Stimulated activated CD4-positive, alpha-beta T cell treated with anti-CD3 and anti-CD28 coated beads, Interleukin-12 subunit alpha, Interleukin-12 subunit beta, amount 100 ng/mL, for 24 hours (primary cell): ENCODE measurements around the gene RBCK1.
A peak's percentile ranks its signal among the peaks of the same experiment; 100 is the strongest.

Source experiments
- DNase-seq, 2 experiments: peaks; one replicate each; pipeline ENCODE4 v3.0.0-alpha.2; 2020; ENCODE audit warnings: low read depth in 2 of 2

The RBCK1 gene

GRCh38 chr20:399182-399707, 8.9 kb upstream of the RBCK1 start:
- DNase-seq, result no peak

- DNase-seq, result no peak
These were observed 8.0 kb upstream of the RBCK1 start for GRCh38 chr20:400128-400453.

GRCh38 chr20:400454-401275, 7.4 kb upstream of the RBCK1 start:
- no peak for DNase-seq

GRCh38 chr20:401682-402495, 6.2 kb upstream of the RBCK1 start:
- DNase-seq, result no peak

- DNase-seq, result no peak
These were observed 5.6 kb upstream of the RBCK1 start for GRCh38 chr20:402496-402885.

- no peak for DNase-seq
These were observed 5.1 kb upstream of the RBCK1 start for GRCh38 chr20:402898-403581.

- DNase-seq, result no peak
These were observed 4.5 kb upstream of the RBCK1 start for GRCh38 chr20:403582-403957.

GRCh38 chr20:404088-404487, 4.0 kb upstream of the RBCK1 start:
- DNase-seq, result no peak

GRCh38 chr20:406200-407132, 1.6 kb upstream of the RBCK1 start:
- no peak for DNase-seq

- peak; percentile 49 to 59 for DNase-seq
These were observed 756 bp upstream of the RBCK1 start for GRCh38 chr20:407133-407952.

GRCh38 chr20:408843-409696, 971 bp downstream of the RBCK1 start:
- DNase-seq, result peak in 1 of 2 experiments; percentile 19

- DNase-seq, result no peak
These were observed 1.8 kb downstream of the RBCK1 start for GRCh38 chr20:409697-410559.

- DNase-seq, result no peak
These were observed 4.0 kb downstream of the RBCK1 start for GRCh38 chr20:412081-412480.

- no peak for DNase-seq
These were observed 6.1 kb downstream of the RBCK1 start for GRCh38 chr20:414161-414560.

- no peak for DNase-seq
These were observed 7.8 kb downstream of the RBCK1 start for GRCh38 chr20:415820-416322.

GRCh38 chr20:416950-417800, 9.1 kb downstream of the RBCK1 start:
- no peak for DNase-seq

- DNase-seq, result no peak
These were observed 9.8 kb downstream of the RBCK1 start for GRCh38 chr20:417801-418342.
